ENCODE measurements around the gene SLC4A8. TPM values are rescaled to one million over a fixed set of nuclear protein-coding genes. Genes with fewer than 3 reads are reported as not detected.

The SLC4A8 gene
- total RNA-seq, 1 experiment from 2014 or later, result 1.4 TPM

DNA sequence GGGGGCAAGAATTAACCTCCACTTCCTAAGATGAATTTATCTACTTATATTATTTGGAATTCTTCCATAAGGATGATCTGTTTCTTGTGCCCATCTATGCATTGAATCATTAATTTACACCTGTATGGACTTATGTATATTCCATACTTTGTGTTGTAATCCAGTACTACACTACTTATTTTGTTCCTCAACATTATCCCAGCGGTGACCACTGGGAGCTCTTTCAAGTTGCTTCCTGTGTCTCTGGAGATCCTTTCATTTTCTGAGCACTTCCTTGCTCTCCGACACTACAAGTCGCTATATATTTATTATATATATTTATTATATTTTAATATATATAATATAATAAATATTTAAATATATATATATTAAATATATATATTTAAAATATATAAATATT lies 111.5 kb downstream of the SLC4A8 start:
- no peak for DNase-seq (ENCODE audit: low read depth, low spot score)
- no peak for ATAC-seq
- H3K9ac ChIP-seq (ENCODE audit: low read length), result no peak overlapping the region
- no peaks in the 10 kb centered on the region for H3K36me3 ChIP-seq (ENCODE audit: control insufficient read depth in 1 of 2, insufficient read depth in 2 of 2, low read length in 2 of 2)
- TF ChIP-seq, protein P1, sequence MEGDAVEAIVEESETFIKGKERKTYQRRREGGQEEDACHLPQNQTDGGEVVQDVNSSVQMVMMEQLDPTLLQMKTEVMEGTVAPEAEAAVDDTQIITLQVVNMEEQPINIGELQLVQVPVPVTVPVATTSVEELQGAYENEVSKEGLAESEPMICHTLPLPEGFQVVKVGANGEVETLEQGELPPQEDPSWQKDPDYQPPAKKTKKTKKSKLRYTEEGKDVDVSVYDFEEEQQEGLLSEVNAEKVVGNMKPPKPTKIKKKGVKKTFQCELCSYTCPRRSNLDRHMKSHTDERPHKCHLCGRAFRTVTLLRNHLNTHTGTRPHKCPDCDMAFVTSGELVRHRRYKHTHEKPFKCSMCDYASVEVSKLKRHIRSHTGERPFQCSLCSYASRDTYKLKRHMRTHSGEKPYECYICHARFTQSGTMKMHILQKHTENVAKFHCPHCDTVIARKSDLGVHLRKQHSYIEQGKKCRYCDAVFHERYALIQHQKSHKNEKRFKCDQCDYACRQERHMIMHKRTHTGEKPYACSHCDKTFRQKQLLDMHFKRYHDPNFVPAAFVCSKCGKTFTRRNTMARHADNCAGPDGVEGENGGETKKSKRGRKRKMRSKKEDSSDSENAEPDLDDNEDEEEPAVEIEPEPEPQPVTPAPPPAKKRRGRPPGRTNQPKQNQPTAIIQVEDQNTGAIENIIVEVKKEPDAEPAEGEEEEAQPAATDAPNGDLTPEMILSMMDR (IDR thresholded peaks at IDR 0.05 in 2 of 3, conservative IDR thresholded peaks at IDR 0.05 in 1 of 3; ENCODE audit: borderline replicate concordance in 1 of 3, insufficient read depth in 1 of 3, low read depth in 2 of 3, low read length in 2 of 3), result peak in 1 of 3 experiments; percentile 10; a peak in 1 of 6 replicates
- TF ChIP-seq ELF1 (IDR thresholded peaks at IDR 0.05; ENCODE audit: borderline replicate concordance, low read depth) (no peak), FOSL1 (IDR thresholded peaks at IDR 0.05; ENCODE audit: low read depth) (no peak)
- H3K27ac ChIP-seq (ENCODE audit: low read depth, low read length), result no peak overlapping the region
- H3K4me2 ChIP-seq (ENCODE audit: low read length), result no peak overlapping the region
- RAD21 ChIA-PET (ENCODE audit: low non-redundant PET in 1 of 2, low total read pairs in 2 of 2, uncharacterized antibody in 2 of 2, unreplicated experiment in 2 of 2), result no interaction called here
- POLR2A ChIA-PET, result no interaction called here
- peaks cover 0 to 12% of the 10 kb centered on the region in 2 experiments; a peak in 2 of 4 replicates for H3K4me1 ChIP-seq (ENCODE audit: control insufficient read depth in 1 of 2, insufficient read depth in 2 of 2, low read length in 2 of 2)
- H2AFZ ChIP-seq (ENCODE audit: low read depth, low read length, poor library complexity, severe bottlenecking), result no peak overlapping the region
- H4K20me1 ChIP-seq (ENCODE audit: insufficient read depth), result no peaks in the 10 kb centered on the region
- H3K4me3 ChIP-seq (replicated peaks in 1 of 2; ENCODE audit: low read depth in 1 of 2, low read length in 2 of 2), result no peak overlapping the region
- CTCF ChIA-PET, result interaction anchor here (1.0 to 1.9 kb wide), 3 partner anchors 15 to 288 kb away, joined by 3 to 5 read pairs (median 4); no protein-coding TSS in a partner anchor
- H3K79me2 ChIP-seq (ENCODE audit: insufficient read depth, low read length), result no peaks in the 10 kb centered on the region
- BruUV-seq (replicated peaks), result no TSS peak
- no peaks in the 10 kb centered on the region for H3K9me3 ChIP-seq (ENCODE audit: control insufficient read depth in 1 of 2, insufficient read depth in 1 of 2, low read depth in 1 of 2, low read length in 2 of 2)
- intact Hi-C loops (cut with micrococcal nuclease), result loop anchor here (10.0 kb wide), 1 partner anchor 139 kb away; no protein-coding TSS in a partner anchor
- H3K9me2 ChIP-seq (ENCODE audit: insufficient read depth), result no peaks in the 10 kb centered on the region
- peaks cover 5% of the 10 kb centered on the region; the same call in 1 of the 2 replicates for H3K27me3 ChIP-seq (ENCODE audit: insufficient read depth, low read length)

DNA sequence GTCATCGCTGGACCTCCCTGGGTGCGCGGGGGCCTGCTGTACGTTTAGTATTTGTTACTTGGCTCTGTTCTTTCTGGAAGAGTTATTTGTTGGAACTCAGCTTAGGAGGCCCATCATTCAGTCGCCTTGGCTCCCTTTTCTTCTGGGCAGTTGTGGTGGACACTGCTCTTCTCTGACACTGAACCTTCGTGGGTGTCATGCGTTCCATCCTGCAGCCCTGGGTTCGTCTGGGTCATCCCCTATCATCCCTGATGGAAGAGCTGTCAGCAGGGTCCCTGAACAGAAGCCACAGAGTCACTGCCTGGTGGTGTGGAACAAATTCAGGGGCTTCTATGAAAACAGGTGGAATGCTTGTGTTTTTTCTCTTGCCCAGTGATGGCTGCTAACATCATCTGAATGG lies 113.5 kb downstream of the SLC4A8 start:
- Histone ChIP-seq H3K4me3 (replicated peaks in 1 of 2; ENCODE audit: low read depth in 1 of 2, low read length in 2 of 2) (no peak overlapping the region), H3K4me2 (ENCODE audit: low read length) (no peak overlapping the region), H2AFZ (ENCODE audit: low read depth, low read length, poor library complexity, severe bottlenecking) (no peak overlapping the region), H4K20me1 (ENCODE audit: insufficient read depth) (no peaks in the 10 kb centered on the region), H3K79me2 (ENCODE audit: insufficient read depth, low read length) (no peaks in the 10 kb centered on the region), H3K4me1 (ENCODE audit: control insufficient read depth in 1 of 2, insufficient read depth in 2 of 2, low read length in 2 of 2) (no peaks in the 10 kb centered on the region), H3K9me3 (ENCODE audit: control insufficient read depth in 1 of 2, insufficient read depth in 1 of 2, low read depth in 1 of 2, low read length in 2 of 2) (no peaks in the 10 kb centered on the region), H3K27ac (ENCODE audit: low read depth, low read length) (no peak overlapping the region), H3K27me3 (ENCODE audit: insufficient read depth, low read length) (peaks cover 5% of the 10 kb centered on the region; the same call in 1 of the 2 replicates), H3K36me3 (ENCODE audit: control insufficient read depth in 1 of 2, insufficient read depth in 2 of 2, low read length in 2 of 2) (no peaks in the 10 kb centered on the region), H3K9me2 (ENCODE audit: insufficient read depth) (no peaks in the 10 kb centered on the region), H3K9ac (ENCODE audit: low read length) (no peak overlapping the region)
- CTCF ChIA-PET, result no interaction called here
- BruUV-seq (replicated peaks), result no TSS peak
- POLR2A ChIA-PET, result no interaction called here
- DNase-seq (ENCODE audit: low read depth, low spot score), result no peak
- TF ChIP-seq FOSL1 (IDR thresholded peaks at IDR 0.05; ENCODE audit: low read depth) (no peak), SRF (IDR thresholded peaks at IDR 0.05; ENCODE audit: low read depth) (no peak), TCF7L2 (IDR thresholded peaks at IDR 0.05; ENCODE audit: borderline replicate concordance, extremely low read depth, insufficient read depth, insufficient read length) (no peak), POLR2A (IDR thresholded peaks at IDR 0.05; ENCODE audit: borderline replicate concordance, extremely low read depth, insufficient read depth, insufficient read length) (no peak)
- TF ChIP-seq, protein P2, sequence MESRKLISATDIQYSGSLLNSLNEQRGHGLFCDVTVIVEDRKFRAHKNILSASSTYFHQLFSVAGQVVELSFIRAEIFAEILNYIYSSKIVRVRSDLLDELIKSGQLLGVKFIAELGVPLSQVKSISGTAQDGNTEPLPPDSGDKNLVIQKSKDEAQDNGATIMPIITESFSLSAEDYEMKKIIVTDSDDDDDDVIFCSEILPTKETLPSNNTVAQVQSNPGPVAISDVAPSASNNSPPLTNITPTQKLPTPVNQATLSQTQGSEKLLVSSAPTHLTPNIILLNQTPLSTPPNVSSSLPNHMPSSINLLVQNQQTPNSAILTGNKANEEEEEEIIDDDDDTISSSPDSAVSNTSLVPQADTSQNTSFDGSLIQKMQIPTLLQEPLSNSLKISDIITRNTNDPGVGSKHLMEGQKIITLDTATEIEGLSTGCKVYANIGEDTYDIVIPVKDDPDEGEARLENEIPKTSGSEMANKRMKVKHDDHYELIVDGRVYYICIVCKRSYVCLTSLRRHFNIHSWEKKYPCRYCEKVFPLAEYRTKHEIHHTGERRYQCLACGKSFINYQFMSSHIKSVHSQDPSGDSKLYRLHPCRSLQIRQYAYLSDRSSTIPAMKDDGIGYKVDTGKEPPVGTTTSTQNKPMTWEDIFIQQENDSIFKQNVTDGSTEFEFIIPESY (IDR thresholded peaks at IDR 0.05; ENCODE audit: extremely low read depth, insufficient replicate concordance, low read length), result no peak
- ATAC-seq, result no peak
- RAD21 ChIA-PET (ENCODE audit: low non-redundant PET in 1 of 2, low total read pairs in 2 of 2, uncharacterized antibody in 2 of 2, unreplicated experiment in 2 of 2), result no interaction called here
- intact Hi-C loops (cut with micrococcal nuclease), result loop anchor here (10.0 kb wide), 1 partner anchor 137 kb away; no protein-coding TSS in a partner anchor

Data from HCT116 (cell line).